Measurements from ENCODE around the gene DDX23.
A peak's percentile ranks its signal among the peaks of the same experiment; 100 is the strongest.
"Not testable (repeated sequence)": the region's sequence is repeated elsewhere in the genome, so short reads cannot be mapped to it uniquely, and the experiment has no call there.

Gene DDX23

DNA sequence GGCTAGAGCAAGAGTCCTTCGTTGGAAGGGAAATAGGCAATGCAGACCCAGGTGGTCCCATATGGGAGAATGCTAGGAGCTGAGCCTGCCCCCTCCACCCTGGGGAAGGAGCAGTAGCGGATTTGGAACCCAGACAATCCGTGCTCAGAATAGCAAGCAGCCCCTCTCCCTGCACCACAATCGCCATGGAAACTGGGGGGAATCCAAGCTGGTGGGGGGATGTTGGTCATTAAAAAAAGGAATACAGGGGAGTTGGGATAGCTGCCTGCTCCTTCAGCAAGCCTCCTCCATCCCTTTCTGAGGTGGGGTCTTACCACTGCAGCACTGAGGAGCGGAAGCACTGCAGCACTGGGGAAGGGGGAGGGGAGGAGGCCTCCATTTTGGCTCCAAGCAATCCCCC is 10.8 kb upstream of the DDX23 start:
- DNase-seq (ENCODE audit: low read depth) = no peak

DNA sequence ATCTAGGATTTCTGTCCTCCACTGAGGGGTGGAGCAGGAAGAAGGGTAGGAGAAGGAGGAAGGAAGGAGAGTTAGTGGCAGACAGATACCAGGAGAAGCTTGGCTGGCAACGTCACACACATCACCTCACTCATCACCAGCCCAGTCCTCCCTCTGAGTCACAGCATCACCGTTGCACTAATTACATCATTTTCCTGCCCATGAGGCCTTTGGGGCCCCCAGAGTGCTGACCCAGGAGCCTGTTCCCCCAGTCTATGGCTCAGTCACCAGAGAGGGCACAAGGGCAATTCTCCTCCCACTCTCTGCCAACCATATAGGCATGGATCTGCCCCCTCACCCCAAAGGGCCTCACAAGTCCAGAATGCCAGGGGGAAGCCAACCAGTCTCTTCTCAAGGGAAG is 9.1 kb upstream of the DDX23 start:
- DNase-seq (ENCODE audit: low read depth) = no peak

DNA sequence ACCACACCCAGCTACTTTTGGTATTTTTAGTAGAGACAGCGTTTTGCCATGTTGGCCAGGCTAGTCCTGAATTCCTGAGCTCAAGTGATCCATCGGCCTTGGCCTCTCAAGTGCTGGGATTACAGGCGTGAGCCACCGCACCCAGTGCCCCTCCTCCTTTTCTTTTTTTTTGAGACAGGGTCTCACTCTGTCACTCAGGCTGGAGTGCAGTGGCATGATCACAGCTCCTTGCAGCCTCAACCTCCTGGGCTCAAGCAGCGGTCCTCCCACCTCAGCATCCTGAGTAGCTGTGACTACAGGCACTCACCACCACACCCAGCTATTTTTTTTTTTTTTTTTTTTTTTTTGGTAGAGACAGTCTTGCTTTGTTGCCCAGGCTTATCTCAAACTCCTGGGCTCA is 8.3 kb upstream of the DDX23 start:
- DNase-seq (ENCODE audit: low read depth) = not testable (repeated sequence)

DNA sequence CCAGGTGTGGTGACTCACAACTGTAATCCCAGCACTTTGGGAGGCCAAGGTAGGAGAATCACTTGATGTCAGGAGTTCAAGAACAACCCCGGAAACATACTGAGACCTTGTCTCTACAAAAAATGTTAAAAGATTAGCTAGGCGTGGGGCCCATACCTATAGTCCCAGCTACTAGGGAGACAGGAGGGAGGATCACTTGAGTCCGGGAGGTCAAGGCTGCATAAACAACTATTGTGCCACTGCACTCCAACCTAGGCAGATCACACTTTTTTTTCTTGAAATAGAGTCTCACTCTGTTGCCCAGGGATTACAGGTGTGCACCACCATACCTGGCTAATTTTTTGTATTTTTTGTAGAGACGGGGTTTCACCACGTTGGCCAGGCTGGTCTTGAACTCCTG is 7.6 kb upstream of the DDX23 start:
- no peak for DNase-seq (ENCODE audit: low read depth)

DNA sequence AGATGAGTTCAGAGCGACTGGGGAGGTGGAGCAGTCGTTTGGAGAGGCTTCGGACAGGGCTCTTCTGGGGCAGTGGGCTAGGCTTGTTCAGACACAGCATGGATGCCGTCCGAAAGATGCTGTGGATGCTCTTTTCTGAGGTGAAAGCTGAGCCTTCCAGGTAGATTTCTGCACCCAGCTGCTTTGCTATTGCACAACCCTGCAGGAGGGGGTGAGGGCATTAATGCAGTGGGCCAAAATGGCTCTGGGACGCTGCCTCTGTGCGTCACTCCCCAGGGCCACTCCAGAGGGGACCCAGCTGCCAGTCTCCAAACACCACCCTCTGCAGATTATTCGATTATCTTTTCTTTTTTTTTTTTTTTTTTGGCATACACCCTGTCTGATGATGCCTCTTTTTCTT is 6.1 kb upstream of the DDX23 start:
- DNase-seq (ENCODE audit: low read depth) = no peak

DNA sequence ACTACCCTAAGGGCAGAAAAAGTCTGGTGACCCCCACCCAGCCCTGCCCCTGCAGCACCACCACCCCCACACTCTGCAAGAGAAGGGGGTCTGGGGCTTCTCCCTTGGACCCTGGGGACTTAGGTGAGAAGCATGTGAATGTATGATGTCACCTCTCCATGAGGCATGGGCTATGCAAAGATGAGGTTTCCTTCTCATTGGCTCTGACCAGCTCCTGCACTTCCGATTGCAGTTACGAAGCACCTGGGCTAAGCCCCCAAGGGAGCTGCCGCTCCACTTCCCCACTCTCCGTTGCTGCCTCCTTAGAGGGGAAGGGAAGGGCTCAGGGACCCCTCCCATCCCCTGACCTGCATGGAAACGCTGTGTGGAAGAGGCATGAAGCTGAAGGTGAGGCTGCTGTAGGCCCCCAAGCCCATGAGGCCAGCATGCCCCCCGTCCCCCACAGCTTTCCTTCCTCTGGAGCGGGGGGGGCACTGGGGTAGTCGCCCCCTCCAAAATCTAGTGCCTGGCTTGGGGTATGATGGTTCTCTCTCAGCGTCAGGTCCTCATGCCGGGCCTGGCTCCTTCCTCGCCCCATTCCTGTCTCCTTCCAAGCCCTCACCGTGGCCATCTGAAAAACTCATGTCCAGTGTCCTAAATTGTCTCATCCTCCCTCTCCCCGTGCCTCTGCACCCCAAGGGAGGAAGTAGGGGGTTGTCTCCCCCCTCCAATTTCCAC is 5.5 kb upstream of the DDX23 start:
- DNase-seq (ENCODE audit: low read depth) = no peak

DNA sequence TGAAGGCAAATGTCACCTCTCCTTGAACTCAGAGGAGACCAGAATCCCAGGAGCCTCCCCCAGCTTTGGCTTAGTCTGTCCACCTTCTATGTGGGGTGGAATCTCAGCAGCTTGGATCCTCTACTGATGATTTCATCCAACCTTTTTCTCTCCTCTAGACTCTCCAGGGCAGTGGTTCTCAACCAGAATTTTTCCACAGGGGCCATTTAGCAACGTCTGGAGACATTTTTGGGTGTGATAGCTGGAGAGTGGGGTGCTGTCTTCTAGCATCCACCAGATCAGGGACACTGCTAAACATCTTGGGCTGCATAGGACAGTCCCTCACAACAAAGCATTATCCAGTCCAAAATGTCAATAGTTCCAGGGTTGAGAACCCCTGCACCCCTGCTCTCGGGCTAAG is 4.4 kb upstream of the DDX23 start:
- no peak for DNase-seq (ENCODE audit: low read depth)

DNA sequence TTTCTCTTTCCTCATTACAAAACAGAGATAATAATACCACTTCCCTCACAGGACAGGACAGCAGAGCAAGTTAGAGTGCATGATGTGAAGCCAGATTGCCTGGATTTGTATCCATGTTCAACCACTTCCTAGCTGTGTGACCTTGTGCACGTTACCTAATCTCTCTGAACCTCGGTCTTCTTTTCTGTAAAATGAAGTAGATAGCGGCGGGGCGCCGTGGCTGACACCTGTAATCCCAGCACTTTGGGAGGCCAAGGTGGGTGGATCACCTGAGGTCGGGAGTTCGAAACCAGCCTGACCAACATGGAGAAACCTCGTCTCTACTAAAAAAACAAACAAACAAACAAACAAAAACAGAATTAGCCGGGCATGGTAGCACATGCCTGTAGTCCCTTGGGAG is 3.0 kb upstream of the DDX23 start:
- not testable (repeated sequence) for DNase-seq (ENCODE audit: low read depth)

DNA sequence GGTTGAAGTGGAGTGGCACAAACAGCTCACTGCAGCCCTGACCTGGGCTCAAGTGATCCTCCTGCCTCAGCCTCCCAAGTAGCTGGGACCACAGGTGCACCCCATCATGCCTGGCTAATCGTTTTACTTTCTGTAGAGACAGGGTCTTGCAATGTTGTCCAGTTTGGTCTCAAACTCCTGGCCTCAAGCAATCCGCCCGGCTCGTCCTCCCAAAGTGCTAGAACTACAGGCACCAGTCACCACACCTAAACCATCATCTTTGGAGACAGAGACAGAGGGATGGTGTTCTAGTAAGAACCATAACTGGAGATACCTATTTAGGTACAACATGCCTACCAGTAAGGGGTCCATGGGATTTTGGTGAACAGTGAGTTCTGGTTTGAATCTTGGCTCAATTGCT is 2.5 kb upstream of the DDX23 start:
- no peak for DNase-seq (ENCODE audit: low read depth)

DNA sequence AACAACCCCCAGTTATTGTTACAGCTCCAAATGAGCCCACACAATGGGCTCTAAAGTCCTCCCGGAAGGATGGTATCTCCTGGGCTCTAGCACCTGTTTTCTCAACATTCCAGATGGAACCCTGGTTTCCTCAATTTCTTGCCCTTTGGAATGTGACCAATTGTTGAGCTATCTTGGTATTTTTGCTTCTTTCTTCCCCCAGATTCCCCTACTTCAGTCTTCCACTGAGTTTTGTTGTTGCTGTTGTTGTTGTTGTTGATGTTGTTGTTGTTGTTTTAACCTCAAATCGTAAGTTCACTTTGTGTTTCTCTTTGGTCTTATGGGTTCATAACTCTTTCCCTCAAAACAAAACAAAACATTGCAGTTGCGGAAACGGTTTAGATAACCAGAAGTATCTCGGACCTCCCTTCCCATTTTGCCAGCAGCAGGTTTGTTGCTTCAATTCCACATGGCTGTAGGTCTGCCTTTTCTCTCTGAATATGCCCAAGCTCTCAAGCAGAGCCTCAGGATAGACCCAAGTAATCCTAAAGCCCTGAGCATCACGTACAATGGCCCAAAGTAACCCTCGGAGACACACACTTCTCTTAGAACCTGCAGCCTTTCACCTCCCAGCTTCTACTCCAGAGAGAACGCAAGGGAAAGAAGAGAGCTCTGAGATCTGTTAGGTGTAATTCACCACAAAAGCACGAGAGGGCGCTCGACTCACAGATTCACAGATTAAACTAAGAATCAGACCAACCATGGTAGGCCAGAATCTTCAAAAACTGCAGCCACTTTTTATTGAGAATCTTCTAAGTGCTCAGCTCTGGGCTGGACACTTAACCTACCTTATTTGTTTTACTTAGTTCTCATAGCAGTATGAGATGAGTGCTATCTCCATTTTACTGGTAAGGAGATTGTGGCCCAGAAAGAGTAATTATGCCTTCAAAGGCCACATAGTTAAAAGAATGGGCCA is 1.0 kb upstream of the DDX23 start:
- peak; percentile 84 for DNase-seq (ENCODE audit: low read depth)

DNA sequence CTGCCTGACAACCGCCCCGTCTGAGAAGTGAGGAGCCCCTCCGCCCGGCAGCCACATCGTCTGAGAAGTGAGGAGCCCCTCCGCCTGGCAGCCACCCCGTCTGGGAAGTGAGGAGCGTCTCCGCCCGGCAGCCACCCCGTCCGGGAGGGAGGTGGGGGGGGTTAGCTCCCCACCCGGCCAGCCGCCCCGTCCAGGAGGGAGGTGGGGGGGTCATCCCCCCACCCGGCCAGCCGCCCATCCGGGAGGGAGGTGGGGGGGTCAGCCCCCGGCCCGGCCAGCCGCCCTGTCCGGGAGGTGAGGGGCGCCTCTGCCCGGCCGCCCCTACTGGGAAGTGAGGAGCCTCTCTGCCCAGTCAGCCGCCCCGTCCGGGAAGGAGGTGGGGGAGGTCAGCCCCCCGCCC is 9.9 kb downstream of the DDX23 start:
- DNase-seq (ENCODE audit: low read depth) = not testable (repeated sequence)

DNA sequence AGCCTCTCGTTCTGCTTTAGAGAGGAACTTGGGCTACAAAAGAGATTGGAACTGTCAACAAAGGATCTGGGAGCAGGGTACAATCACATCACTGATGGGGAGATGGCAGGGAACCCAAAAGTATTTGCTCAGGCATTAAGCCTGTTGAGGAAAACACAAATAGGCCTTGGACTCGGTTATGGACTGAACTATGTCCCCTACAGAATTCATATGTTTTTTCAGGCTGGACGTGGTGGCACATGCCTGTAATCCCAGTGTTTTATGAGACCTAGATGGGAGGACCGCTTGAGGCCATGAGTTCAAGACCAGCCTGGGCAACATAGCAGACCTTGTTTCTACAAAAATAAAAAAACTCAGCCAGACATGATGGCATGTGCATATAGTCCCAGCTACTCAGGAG is 13.9 kb downstream of the DDX23 start:
- DNase-seq (ENCODE audit: low read depth) = no peak

DNA sequence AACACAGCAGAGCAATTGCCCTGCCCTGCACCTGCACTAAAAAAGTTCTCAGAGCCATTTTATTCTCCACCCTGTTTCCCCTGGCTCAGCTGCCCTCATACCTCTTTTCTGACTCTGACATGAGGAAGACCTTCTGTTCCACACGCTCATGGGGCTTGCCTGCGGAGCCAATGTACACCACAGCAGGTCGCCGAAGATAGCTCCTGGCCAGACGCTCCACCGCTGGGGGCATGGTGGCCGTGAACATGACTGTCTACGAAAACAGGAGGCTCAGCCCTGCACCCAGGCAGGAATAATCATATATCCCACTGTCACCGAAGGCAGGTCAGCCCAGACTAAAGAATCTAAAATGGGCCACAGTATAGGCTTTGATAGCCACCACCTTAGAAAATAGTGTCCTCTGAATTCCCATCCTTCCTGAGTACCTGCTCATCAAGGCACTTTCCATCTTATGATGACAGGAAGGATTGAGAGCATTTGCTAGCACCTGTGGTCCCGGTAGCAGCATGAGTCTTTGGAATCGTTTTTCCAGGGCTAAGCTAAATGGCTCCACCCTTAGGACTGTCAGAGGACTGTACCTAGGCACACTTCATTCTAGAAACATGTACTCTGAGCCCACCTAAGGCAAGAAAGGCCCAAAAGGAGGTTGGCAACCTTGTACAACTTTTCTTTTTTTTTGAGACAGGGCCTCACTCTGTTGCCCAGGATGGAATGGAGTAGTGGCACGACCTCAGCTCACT is 19.5 kb downstream of the DDX23 start:
- DNase-seq (ENCODE audit: low read depth) = no peak

DNA sequence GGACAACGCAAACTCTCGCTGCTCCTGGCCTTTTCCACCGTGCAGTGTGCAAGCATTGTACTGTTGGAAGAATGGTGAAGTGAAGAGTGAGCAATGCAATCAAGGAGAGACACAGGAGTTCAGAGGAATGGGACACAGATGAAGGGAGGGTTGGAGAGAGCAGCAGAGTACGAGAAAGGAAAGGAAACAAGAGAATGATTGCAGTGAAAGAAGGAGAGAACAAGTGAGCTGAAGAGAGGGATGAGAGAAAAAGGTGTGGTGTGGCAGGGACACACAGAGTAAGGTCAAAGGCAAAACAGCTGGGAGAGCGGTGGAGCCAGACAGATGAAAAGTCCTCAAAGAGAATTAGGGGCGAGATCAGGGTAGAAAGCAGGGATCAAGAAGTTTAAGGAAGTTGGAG is 20.7 kb downstream of the DDX23 start:
- DNase-seq (ENCODE audit: low read depth) = no peak

DNA sequence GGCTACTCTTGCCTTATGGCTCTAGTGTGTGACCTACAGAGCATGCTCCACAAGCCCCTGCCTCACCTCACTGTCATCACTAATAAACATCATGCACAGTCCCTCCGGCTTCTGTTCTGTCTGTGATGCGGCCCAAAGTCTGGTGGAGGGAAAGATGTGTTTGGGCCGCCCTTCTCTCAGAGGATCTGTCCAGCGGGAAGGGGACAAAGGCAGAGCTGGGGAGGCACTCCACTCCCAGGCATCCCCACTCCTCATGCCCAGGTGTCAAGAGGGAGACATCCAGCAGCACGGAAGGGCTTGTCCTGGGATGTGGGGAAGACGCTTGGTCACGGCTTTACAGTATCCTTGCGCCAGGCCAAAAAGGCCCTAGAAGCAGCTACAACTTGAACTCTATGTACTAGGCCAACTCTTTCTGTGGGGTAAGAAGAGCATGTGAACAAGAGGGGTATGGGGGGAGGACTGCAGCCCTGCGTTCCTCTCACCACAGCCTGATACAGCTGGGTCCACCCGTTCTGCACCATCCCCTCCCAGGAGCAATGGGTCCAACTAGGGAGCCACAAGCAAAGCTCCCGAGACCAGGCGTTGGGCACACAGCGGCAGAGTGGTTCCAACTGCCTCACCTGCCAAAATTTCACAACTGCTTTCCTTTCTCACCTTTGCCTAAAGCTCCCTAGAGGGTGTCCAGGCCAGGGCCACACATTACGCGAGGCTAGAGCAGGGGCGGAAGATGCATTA is 23.0 kb downstream of the DDX23 start:
- no peak for DNase-seq (ENCODE audit: low read depth)

DNA sequence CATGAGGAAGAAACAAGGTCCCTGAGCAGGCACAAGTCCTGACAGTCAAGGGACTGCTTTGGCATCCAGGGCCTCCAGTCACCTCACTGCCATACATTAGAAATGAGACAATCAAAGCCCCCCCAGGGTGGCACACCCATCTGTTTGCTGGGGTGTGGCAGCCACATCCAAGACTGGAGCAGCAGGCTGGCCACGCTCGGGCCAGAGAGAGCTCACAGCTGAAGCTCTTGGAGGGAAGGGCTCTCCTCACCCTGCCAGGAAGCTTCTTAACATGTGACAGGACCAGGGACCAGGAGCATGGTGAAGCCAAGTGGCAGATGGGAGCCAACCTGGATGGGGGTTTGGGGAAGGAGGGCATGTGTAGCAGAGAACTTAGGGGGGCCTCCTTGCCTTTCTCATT is 23.7 kb downstream of the DDX23 start:
- no peak for DNase-seq (ENCODE audit: low read depth)

DNA sequence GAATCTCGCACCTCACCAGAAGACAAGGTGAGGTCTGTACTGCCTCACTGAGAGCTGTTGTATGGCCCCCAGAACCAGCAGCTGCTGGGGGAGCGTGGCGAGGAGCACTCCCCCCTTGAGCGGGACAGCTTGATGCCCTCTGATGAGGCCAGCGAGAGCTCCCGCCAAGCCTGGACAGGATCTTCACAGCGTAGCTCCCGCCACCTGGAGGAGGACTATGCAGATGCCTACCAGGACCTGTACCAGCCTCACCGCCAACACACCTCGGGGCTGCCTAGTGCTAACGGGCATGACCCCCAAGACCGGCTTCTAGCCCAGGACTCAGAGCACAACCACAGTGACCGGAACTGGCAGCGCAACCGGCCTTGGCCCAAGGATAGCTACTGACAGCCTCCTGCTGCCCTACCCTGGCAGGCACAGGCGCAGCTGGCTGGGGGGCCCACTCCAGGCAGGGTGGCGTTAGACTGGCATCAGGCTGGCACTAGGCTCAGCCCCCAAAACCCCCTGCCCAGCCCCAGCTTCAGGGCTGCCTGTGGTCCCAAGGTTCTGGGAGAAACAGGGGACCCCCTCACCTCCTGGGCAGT is 24.4 kb downstream of the DDX23 start:
- DNase-seq (ENCODE audit: low read depth) = no peak

DNA sequence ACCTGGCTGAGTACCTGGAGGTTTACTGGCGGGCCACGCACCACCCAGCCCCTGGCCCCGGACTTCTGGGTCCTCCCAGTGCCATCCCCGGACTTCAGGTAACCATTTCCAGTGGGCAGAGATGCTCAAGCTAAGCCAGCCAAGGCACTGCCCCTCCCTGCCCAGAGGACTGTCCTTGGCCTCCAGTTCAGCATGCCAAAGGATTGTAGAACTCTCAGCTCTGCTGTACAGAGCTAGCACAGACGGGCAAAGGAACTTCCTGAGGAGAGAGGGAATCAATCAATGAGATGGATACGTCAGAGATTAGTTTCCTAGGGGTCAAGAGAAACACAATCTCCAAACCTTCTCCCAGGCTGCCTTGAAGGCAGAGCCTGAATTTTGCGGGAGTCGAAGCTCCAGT is 24.9 kb downstream of the DDX23 start:
- no peak for DNase-seq (ENCODE audit: low read depth)

DNA sequence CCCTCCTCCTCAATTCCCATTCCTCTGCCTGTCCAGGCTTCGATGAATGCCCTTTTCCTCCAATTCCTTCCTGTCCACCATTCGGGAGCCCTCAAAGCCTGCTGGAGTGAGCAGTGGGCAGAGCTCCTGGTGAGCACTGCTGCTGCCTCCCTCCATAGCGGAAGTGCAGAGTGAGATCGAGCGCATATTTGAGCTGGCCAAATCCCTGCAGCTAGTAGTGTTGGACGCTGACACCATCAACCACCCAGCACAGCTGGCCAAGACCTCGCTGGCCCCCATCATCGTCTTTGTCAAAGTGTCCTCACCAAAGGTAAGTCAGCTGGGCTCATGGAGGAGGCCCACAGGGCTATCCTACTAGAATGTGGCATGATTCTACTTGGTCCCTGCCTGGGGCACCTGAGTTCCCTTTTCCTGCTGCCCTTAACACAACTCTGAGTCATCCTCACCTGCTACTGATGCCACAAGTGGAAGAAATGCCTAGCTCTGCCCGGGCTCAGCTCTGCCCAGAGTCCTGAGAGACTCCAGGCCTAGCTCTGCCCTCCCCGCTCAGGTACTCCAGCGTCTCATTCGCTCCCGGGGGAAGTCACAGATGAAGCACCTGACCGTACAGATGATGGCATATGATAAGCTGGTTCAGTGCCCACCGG is 25.6 kb downstream of the DDX23 start:
- DNase-seq (ENCODE audit: low read depth) = no peak

DNA sequence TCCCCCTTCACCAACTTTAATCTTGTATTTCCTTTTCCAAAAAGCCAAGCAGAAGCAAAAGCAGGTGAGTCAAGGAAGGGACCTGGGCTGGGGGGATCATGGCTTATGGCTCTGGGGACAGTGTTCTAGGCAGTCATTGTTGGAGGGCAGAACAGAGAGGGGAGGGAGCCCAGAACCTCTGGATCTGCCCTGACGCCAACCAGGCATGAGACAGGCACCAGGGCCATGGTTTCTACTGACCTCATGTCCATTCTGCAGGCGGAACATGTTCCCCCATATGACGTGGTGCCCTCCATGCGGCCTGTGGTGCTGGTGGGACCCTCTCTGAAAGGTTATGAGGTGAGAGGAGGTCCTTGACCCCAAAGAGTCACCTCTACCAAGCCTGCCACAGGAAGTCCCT is 27.1 kb downstream of the DDX23 start:
- no peak for DNase-seq (ENCODE audit: low read depth)

DNA sequence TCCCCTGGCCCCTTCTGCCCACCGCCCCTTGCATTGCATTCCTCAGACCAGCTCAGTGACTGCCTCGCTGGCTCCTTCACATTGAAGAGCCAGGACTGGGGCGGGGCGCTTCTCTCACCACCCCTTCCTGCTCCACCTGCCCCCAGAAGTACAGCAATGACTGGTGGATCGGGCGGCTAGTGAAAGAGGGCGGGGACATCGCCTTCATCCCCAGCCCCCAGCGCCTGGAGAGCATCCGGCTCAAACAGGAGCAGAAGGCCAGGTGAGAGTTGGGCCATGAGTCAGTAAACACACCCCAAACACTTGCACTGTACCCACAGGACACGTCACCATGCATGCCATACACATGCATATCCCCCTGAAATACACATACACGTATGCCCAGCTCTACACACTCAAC is 27.9 kb downstream of the DDX23 start:
- DNase-seq (ENCODE audit: low read depth) = no peak
